Measurements from ENCODE around the gene SIRPG. TPM values are rescaled to one million over a fixed set of nuclear protein-coding genes. Genes with fewer than 3 reads are reported as not detected.
A peak's percentile ranks its signal among the peaks of the same experiment; 100 is the strongest.

Gene SIRPG
- total and polyA plus RNA-seq, 4 experiments from 2014 or later = 32.4 to 211 (median 85.2) TPM

DNA sequence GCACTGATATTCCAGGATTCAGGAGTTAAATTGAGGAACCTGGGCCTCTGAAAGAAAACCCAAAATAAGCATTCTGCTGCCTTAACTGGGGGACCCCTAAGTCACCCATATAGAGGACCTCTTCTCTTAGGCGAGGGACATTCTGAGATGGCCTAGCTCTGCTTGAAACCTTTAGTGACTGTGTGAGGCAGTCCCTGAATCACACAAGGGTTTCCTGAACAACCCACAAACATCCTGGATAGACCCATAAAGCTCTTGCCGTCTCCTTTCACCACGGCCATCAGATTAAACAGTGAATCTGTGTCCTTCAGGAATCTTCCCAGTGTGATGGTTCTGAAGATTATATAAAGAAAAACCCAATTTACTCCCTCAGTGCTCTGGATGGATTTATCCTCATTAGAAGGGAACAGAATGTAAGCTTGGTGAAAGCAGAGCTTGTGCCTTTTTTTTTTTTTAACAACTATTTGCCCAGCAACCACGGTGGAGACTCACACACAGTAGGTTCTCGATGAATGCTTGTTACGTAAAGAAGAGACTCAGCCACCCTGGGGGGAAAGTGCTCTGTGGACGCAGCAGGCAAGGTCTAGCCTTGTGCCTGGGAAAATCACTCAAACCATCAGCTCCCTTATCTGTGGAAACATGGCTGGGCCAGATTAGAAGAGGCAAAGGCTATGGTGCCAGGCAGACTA, 39.1 kb upstream of the SIRPG start:
- Histone ChIP-seq H3K27me3 (ENCODE audit: insufficient read depth, low read length) (no peaks in the 10 kb centered on the region), H3K36me3 (ENCODE audit: insufficient read depth, low read length) (no peaks in the 10 kb centered on the region), H3K27ac (ENCODE audit: low read depth, low read length) (no peak overlapping the region), H3K4me1 (ENCODE audit: insufficient read depth, low read length) (peaks cover 18% of the 10 kb centered on the region), H3K9me3 (ENCODE audit: control insufficient read depth in 1 of 2, low read length in 2 of 2) (no peaks in the 10 kb centered on the region), H3K4me3 (ENCODE audit: low read length in 2 of 2) (no peak overlapping the region)
- Mint-ChIP-seq H3K27me3 (peaks cover 0 to 1% of the 10 kb centered on the region in 2 donors), H3K4me1 (peaks cover 18 to 42% (median 23%) of the 10 kb centered on the region in 4 donors), H3K36me3 (peaks cover 2 to 5% of the 10 kb centered on the region in 2 donors), H3K4me3 (peak overlapping the region in 7 of 8 donors; percentile 29 to 78 (median 59)), H3K27ac (peak overlapping the region in 5 of 7 donors; percentile 58 to 82 (median 66)), H3K9me3 (peaks cover 0 to 9% (median 5%) of the 10 kb centered on the region in 8 donors)
- intact Hi-C loops (cut with micrococcal nuclease) = no loop called here
- peak in 1 of 5 donors; percentile 13 for DNase-seq
- CTCF ChIA-PET (ENCODE audit: partially characterized antibody) = interaction anchor here (1.0 to 1.4 kb wide), 2 partner anchors 20 to 141 kb away, joined by 3 to 6 read pairs; no protein-coding TSS in a partner anchor
- POLR2A ChIA-PET (ENCODE audit: partially characterized antibody) = interaction anchor here (0.7 to 1.3 kb wide), 5 partner anchors 12 to 49 kb away, joined by 3 read pairs; no protein-coding TSS in a partner anchor

DNA sequence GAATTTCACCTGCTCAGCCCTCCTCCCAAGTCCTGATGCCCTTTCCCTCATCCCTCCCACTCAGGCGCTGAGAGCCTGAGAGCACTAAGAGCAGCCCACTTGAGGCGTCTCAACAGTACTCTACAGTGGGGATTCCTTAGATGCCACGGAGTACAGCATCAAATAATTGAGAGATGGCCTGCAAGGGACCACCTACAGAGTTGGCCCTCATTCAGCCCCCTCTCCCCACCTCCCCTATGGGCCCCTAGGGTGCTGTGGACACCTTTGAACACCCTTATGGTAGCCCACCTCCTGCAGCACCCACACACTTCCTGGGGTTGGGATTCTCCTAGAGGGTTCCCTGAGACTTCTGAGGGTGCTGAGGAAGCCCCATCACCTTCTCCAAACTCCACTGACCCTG, 37.1 kb upstream of the SIRPG start:
- Histone ChIP-seq H3K9me3 (ENCODE audit: control insufficient read depth in 1 of 2, low read length in 2 of 2) (no peaks in the 10 kb centered on the region), H3K36me3 (ENCODE audit: insufficient read depth, low read length) (no peaks in the 10 kb centered on the region), H3K4me3 (ENCODE audit: low read length in 2 of 2) (no peak overlapping the region), H3K27ac (ENCODE audit: low read depth, low read length) (no peak overlapping the region), H3K4me1 (ENCODE audit: insufficient read depth, low read length) (peaks cover 18% of the 10 kb centered on the region), H3K27me3 (ENCODE audit: insufficient read depth, low read length) (no peaks in the 10 kb centered on the region)
- peaks cover 18 to 35% (median 27%) of the 10 kb centered on the region in 4 donors for H3K4me1 Mint-ChIP-seq
- peaks cover 0 to 1% of the 10 kb centered on the region in 2 donors for H3K27me3 Mint-ChIP-seq
- H3K9me3 Mint-ChIP-seq = peaks cover 2 to 20% (median 14%) of the 10 kb centered on the region in 8 donors
- intact Hi-C loops (cut with micrococcal nuclease) = no loop called here
- POLR2A ChIA-PET (ENCODE audit: partially characterized antibody) = no interaction called here
- CTCF ChIA-PET (ENCODE audit: partially characterized antibody) = no interaction called here
- H3K4me3 Mint-ChIP-seq = no peak overlapping the region
- no peak for DNase-seq
- peak overlapping the region in 1 of 7 donors; percentile 25 for H3K27ac Mint-ChIP-seq
- peaks cover 3 to 5% of the 10 kb centered on the region in 2 donors for H3K36me3 Mint-ChIP-seq

DNA sequence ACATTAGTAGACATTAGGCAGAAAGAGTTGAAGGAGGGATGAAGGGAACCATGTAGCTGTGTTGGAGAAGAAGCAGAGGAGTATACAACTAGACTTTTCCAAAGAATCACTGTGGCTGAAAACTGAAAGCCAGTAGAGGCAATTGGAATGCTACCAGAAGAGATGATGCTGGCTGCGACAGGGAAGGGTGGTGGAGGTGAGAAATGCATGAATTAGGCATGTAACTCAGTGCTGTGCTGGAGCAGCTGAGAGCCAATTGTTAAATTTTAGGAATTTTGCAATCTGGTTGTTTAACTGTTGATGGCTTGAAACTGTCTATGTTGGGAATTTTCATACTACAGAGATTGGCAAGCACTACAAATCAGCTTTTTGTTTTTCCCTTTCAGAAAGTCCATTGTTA, 35.8 kb upstream of the SIRPG start:
- Histone ChIP-seq H3K9me3 (ENCODE audit: control insufficient read depth in 1 of 2, low read length in 2 of 2) (no peaks in the 10 kb centered on the region), H3K27me3 (ENCODE audit: insufficient read depth, low read length) (no peaks in the 10 kb centered on the region), H3K4me1 (ENCODE audit: insufficient read depth, low read length) (peaks cover 18% of the 10 kb centered on the region), H3K36me3 (ENCODE audit: insufficient read depth, low read length) (no peaks in the 10 kb centered on the region), H3K4me3 (ENCODE audit: low read length in 2 of 2) (no peak overlapping the region), H3K27ac (ENCODE audit: low read depth, low read length) (no peak overlapping the region)
- Mint-ChIP-seq H3K9me3 (peaks cover 2 to 20% (median 14%) of the 10 kb centered on the region in 8 donors), H3K36me3 (peaks cover 3 to 5% of the 10 kb centered on the region in 2 donors), H3K27ac (no peak overlapping the region), H3K27me3 (peaks cover 0 to 1% of the 10 kb centered on the region in 2 donors), H3K4me3 (peak overlapping the region in 1 of 8 donors; percentile 15), H3K4me1 (peaks cover 21 to 39% (median 31%) of the 10 kb centered on the region in 4 donors)
- no peak for DNase-seq
- CTCF ChIA-PET (ENCODE audit: partially characterized antibody) = no interaction called here
- intact Hi-C loops (cut with micrococcal nuclease) = no loop called here
- POLR2A ChIA-PET (ENCODE audit: partially characterized antibody) = no interaction called here

DNA sequence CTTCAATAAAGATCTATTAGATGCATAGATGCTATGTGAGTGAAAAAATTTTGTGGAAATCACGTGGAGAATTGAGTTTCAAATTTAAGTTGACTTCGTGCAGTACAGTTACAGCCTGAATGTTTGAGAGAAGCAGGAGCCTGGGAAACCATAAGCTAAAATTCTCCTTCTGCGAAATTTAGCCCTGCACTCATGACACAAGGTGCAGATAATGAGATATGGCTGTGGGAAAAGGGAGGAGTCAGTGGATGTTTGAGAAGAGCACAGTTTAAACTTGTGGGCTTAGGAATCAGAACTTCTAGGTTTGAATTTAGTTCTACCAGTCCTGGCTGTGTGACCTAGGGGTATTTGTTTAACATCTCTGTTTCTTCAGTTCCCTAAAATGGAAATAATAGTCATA, 32.1 kb upstream of the SIRPG start:
- H3K27me3 Mint-ChIP-seq = peaks cover 0 to 1% of the 10 kb centered on the region in 2 donors
- DNase-seq = no peak
- Histone ChIP-seq H3K4me1 (ENCODE audit: insufficient read depth, low read length) (peaks cover 27% of the 10 kb centered on the region), H3K36me3 (ENCODE audit: insufficient read depth, low read length) (no peaks in the 10 kb centered on the region), H3K27ac (ENCODE audit: low read depth, low read length) (no peak overlapping the region), H3K27me3 (ENCODE audit: insufficient read depth, low read length) (no peaks in the 10 kb centered on the region), H3K4me3 (ENCODE audit: low read length in 2 of 2) (no peak overlapping the region), H3K9me3 (ENCODE audit: control insufficient read depth in 1 of 2, low read length in 2 of 2) (no peaks in the 10 kb centered on the region)
- no peak overlapping the region for H3K27ac Mint-ChIP-seq
- peaks cover 2 to 20% (median 14%) of the 10 kb centered on the region in 8 donors for H3K9me3 Mint-ChIP-seq
- peaks cover 13 to 44% (median 33%) of the 10 kb centered on the region in 4 donors for H3K4me1 Mint-ChIP-seq
- CTCF ChIA-PET (ENCODE audit: partially characterized antibody) = no interaction called here
- peaks cover 3 to 5% of the 10 kb centered on the region in 2 donors for H3K36me3 Mint-ChIP-seq
- H3K4me3 Mint-ChIP-seq = peak overlapping the region in 1 of 8 donors; percentile 48
- POLR2A ChIA-PET (ENCODE audit: partially characterized antibody) = no interaction called here
- intact Hi-C loops (cut with micrococcal nuclease) = loop anchor here (5.0 kb wide), 2 partner anchors 37 to 43 kb away; no protein-coding TSS in a partner anchor

DNA sequence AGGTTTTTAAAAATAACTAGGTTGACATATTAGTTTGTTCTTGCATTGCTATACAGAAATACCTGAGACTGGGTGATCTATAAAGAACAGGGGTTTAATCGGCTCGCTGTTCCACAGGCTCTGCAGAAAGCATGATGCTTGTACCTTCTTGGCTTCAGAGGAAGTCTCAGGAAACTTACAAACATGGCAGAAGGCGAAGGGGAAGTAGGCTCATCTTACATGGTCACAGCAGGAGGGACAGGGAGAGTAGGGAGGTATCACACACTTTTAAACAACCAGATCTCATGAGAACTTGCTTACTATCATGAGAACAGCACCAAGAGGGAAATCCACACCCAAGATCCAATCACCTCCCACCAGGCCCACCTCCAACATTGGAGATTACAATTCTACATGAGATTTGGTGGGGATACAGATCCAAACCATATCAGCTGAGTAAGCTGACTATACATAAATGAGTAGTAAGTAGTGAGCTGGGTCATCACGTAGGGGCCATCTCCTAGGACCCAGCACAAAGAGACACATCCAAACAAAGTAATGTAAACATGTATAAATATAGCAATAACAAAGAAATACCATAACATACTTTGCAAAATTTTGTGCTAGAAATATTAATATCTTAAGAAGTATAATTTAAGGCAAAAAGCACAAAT, 31.4 kb upstream of the SIRPG start:
- Mint-ChIP-seq H3K36me3 (peaks cover 3 to 5% of the 10 kb centered on the region in 2 donors), H3K27me3 (peaks cover 0 to under 1% of the 10 kb centered on the region in 2 donors), H3K4me1 (peaks cover 15 to 46% (median 36%) of the 10 kb centered on the region in 4 donors), H3K4me3 (no peak overlapping the region), H3K9me3 (peaks cover 2 to 20% (median 14%) of the 10 kb centered on the region in 8 donors), H3K27ac (no peak overlapping the region)
- Histone ChIP-seq H3K4me1 (ENCODE audit: insufficient read depth, low read length) (peaks cover 29% of the 10 kb centered on the region), H3K27ac (ENCODE audit: low read depth, low read length) (no peak overlapping the region), H3K27me3 (ENCODE audit: insufficient read depth, low read length) (no peaks in the 10 kb centered on the region), H3K9me3 (ENCODE audit: control insufficient read depth in 1 of 2, low read length in 2 of 2) (no peaks in the 10 kb centered on the region), H3K36me3 (ENCODE audit: insufficient read depth, low read length) (no peaks in the 10 kb centered on the region), H3K4me3 (ENCODE audit: low read length in 2 of 2) (no peak overlapping the region)
- ChIA-PET POLR2A (ENCODE audit: partially characterized antibody) (no interaction called here), CTCF (ENCODE audit: partially characterized antibody) (no interaction called here)
- intact Hi-C loops (cut with micrococcal nuclease) = loop anchor here (5.0 kb wide), 2 partner anchors 37 to 43 kb away; no protein-coding TSS in a partner anchor
- DNase-seq = no peak

DNA sequence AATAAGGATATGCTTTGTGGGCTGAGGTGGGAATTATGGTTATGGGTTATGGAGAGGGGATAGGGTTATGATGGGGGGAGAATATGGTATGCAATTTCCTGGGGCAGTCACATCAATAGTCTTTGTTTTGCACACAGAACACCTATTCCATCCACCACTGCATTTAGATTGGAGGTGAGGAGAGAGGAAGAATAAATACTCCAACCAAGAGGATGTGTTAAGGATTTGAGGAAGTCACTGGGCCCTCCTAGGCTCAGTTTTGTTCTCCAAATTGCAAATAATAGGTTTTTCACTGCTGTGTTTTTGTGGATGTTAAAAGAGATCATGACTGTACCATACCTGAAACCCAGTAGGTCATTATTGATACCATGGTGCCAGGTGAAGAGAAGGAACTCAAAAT, 29.5 kb upstream of the SIRPG start:
- CTCF ChIA-PET (ENCODE audit: partially characterized antibody) = no interaction called here
- Histone ChIP-seq H3K9me3 (ENCODE audit: control insufficient read depth in 1 of 2, low read length in 2 of 2) (no peaks in the 10 kb centered on the region), H3K27ac (ENCODE audit: low read depth, low read length) (no peak overlapping the region), H3K4me3 (ENCODE audit: low read length in 2 of 2) (no peak overlapping the region), H3K36me3 (ENCODE audit: insufficient read depth, low read length) (no peaks in the 10 kb centered on the region), H3K27me3 (ENCODE audit: insufficient read depth, low read length) (no peaks in the 10 kb centered on the region), H3K4me1 (ENCODE audit: insufficient read depth, low read length) (peaks cover 29% of the 10 kb centered on the region)
- no peak for DNase-seq
- no peaks in the 10 kb centered on the region for H3K27me3 Mint-ChIP-seq
- intact Hi-C loops (cut with micrococcal nuclease) = loop anchor here (5.0 kb wide), 2 partner anchors 35 to 45 kb away; no protein-coding TSS in a partner anchor
- H3K4me1 Mint-ChIP-seq = peaks cover 15 to 44% (median 40%) of the 10 kb centered on the region in 4 donors
- H3K4me3 Mint-ChIP-seq = peak overlapping the region in 5 of 8 donors; percentile 12 to 88 (median 77)
- H3K36me3 Mint-ChIP-seq = peaks cover 5 to 9% of the 10 kb centered on the region in 2 donors
- H3K27ac Mint-ChIP-seq = peak overlapping the region in 5 of 7 donors; percentile 58 to 82 (median 62)
- H3K9me3 Mint-ChIP-seq = peaks cover 2 to 24% (median 15%) of the 10 kb centered on the region in 8 donors
- POLR2A ChIA-PET (ENCODE audit: partially characterized antibody) = no interaction called here
